Stimulated activated CD8-positive, alpha-beta memory T cell treated with anti-CD3 and anti-CD28 coated beads, Interleukin-4, amount 100 ng/mL, for 48 hours (primary cell): ENCODE data around the gene SLC2A4.
A peak's percentile ranks its signal among the peaks of the same experiment; 100 is the strongest.

Experiments used
- DNase-seq: peaks from one replicate; pipeline ENCODE4 v3.0.0-alpha.2; 2020

The SLC2A4 gene

DNA sequence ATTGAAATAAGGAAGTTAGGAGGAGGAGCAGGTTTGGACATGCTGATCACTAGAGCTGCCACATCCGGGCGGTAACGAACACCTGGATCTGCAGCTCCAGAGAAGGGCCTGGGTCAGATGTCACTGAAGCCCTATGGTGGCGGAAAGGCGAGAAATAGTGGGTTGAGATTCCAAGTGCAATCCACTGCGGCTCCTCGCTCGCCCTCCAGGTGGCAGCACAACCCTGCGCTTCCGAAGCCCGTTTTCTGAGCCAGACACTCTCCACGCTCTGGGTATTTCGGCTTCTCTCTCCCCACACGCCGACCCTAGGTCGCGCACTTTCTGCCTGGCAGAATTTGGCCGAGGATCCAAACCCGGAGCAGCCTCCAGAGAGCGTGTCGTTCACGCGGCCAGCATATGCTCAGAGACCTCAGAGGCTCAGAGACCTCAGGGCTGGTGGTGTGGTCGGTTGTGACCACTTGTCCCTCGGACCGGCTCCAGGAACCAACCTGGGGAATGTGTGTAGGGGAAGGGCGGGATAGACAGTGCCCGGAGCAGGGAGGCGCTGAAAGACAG lies 922 bp upstream of the SLC2A4 start:
- peak; percentile 91 for DNase-seq

DNA sequence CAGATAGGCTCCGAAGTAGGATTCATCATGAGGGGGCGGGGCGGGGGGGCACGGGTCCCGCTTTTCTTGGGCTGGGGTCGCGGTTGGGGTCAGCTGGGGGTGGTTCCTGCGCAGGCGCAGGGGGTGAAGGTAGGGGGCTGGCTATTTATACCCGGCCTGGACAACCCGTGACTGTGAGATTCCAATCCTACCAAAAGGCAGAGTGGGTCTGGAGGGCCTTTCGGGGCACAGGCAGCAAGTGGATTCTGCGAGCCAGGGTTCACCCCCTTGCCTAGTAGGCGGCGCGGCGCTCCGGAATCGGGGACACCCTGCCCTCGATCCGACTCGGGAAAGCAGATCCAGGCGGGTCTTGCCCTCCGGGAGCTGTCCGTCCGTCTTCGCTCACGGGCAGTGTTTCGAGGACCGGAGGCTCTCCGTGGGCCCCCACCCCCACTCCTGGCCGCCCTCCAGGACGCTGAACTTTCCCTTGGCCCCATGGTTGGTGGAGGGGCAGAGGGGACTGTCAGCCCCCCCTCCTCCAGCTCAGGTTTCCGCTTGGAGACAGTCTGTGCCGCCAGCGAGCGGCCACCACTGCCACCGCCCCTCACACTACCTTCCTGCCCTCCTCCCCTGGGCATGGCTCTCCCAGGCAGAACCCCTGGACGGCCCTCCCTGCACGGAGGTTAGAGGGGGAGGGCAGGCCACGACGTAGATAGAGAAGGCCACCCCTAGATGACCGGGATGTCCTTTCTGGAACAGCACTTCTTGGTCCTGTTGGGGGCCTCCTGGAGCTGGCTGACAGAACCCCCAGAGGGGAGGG lies 634 bp downstream of the SLC2A4 start:
- no peak for DNase-seq

DNA sequence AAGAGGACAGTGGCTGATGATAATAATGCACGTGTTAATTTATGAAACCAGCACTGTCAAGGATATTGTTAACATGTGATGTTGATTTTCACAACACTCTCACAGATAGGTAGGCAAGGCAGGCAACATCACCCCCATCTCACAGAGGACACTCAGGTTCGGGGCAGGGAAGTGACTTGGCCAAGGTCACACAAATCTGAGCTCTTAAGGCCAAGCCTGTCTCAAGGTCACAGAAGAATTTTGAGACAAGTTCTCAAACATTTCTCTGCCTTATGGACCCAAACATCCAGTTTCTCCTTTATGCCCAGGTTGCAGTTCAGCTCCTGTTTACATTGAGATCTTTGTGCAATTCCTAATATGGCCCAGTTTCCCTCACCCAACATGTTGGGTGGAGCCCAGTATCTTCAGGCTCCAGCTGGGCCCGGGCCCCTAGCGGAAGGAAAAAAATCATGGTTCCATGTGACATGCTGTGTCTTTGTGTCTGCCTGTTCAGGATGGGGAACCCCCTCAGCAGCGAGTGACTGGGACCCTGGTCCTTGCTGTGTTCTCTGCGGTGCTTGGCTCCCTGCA lies 1.3 kb downstream of the SLC2A4 start:
- no peak for DNase-seq

DNA sequence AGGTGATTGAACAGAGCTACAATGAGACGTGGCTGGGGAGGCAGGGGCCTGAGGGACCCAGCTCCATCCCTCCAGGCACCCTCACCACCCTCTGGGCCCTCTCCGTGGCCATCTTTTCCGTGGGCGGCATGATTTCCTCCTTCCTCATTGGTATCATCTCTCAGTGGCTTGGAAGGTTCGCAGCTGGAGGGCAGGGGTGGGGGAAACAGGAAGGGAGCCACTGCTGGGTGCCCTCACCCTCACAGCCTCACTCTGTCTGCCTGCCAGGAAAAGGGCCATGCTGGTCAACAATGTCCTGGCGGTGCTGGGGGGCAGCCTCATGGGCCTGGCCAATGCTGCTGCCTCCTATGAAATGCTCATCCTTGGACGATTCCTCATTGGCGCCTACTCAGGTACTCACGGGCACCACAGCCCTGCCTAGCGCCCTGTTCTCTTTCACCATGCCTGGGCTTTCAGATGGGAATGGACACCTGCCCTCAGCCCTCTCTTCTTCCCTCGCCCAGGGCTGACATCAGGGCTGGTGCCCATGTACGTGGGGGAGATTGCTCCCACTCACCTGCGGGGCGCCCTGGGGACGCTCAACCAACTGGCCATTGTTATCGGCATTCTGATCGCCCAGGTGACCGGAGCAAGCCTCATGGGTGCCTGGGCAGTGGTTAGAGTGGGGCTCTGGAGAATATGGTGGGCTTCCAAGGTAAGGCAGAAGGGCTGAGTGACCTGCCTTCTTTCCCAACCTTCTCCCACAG lies 2.1 kb downstream of the SLC2A4 start:
- no peak for DNase-seq

DNA sequence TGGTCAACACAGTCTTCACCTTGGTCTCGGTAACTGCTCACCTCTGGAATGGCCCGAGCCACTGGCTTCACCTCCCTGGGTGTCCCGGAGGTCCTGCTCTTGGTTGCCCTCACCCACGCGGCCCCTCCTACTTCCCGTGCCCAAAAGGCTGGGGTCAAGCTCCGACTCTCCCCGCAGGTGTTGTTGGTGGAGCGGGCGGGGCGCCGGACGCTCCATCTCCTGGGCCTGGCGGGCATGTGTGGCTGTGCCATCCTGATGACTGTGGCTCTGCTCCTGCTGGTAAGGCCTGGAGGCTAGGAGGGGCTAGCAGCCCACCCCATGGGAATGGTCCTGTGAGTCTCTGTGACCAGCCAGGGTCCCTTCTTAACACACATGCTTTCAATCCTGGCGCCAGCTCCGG lies 3.4 kb downstream of the SLC2A4 start:
- no peak for DNase-seq

DNA sequence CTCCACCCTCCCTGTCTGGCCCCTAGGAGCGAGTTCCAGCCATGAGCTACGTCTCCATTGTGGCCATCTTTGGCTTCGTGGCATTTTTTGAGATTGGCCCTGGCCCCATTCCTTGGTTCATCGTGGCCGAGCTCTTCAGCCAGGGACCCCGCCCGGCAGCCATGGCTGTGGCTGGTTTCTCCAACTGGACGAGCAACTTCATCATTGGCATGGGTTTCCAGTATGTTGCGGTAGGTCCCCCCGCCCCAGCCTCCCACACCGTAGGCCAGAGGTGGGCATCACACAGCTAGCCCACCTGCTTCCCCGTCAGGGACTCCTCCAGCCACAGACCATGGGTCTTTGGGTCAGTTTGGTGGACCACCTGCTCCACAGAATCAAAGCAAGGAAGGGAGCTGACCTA lies 4.2 kb downstream of the SLC2A4 start:
- no peak for DNase-seq

DNA sequence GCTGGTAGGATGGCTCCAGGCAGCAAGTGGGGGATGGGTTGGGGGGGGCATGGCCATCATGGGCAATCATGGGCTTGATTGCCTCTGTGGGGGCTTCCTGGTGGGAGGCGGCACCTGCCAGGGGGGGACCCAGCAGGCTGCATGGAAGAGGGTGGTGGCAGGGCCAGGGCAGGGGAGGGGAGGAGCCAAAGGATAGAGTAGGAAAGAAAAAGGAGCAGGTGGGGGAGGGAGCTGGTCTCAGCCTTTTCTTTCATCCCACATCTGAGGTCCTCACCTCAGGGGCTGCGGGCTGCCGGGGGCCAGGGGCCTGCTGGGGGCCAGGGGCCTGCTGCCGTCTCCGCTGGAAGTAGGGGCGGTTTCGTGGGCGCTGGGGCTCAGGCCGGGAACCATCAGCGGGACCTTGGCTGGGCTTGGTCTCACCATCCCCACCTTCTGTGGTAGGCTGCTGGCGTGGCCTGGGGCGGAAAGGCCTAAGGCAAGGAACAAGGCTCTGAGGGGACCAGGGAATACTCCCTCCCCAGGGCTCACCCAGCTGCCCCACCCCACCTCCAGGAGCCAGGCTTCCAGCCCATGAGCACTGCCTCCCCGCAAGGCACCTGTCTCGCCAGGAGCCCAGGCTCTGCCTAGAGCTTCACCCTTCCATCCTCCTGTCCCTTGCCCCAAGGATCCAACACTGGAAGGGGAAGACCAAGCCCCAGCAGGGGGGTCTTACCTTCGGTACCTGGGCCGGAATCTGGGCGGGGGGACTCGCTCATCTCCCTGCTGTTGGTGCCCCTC lies 7.9 kb downstream of the SLC2A4 start:
- no peak for DNase-seq

DNA sequence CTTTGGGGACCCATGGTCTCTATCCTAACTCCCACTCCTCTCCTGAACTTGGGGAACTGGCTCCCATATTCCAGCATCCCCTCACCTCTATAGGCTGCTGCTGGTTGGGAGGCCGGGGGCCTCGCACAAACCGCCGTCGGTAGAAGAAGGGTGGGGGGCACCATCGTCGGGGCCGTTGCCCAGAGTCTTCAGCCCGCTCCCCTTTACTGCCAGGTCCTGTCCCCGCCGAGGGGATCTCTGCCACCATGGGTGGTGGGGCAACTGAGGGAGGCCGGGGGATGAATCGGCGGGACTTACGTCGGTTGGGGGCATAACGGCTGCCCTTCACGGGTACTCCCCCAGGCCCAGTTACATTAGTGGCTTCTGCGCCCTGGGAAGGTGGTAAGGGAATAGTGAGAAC lies 8.6 kb downstream of the SLC2A4 start:
- no peak for DNase-seq

DNA sequence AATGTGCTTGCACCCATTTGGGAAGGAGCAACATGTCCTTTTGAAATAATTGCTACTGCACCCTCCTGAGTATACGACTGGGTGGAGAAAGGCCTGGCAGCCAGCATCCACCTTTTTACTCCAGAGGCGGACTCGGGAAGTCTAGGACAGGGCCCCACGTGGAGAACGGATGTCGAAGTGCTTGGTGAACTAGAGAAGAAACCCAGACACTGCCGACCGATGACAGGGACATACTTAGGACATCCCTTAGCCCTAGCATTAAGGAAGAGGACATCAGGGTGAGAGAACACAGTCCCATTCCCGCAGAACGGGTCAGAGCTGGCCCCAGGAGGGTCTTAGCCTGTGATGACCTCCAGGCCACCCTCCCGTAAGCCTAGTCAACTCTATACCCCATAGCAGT lies 9.2 kb downstream of the SLC2A4 start:
- DNase-seq = no peak

DNA sequence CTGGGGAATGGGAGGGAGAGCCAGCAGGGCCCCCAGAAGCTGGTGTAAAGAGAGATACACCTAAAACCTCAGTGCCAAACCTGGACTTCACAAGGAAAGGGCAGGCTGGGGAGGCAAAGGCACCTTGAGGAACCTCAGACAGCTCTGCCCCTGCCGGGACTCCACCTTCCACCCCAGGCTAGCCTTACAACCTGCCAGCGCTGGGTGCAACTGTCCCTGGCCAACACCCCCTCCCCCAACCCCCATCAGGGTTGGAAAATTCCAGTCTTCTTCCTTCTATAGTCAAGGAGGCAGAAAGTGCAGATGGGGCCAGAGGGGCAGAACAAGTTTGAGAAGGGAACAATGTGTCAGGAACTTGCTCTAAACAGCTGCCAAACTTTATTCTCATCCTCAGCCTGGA lies 10.7 kb downstream of the SLC2A4 start:
- no peak for DNase-seq

DNA sequence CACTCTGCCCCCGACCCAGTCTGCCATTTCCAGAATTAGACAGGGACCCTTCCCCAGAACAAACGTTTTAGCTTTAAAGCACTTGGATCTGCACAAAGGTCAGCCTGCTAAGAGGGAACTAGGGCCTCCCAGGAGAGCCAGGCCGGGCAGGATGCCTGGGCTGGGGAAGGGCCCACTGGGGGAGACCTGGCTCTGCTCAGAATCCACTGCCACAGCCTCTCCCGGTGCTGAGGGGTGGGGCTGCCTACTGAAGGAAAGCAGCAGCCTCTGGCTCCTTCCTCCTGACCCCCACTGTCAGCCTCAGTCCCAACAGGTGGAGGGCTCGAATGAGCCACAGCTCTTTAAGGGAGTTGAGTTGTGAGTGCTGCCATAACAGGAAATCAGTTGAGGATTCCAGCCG lies 11.2 kb downstream of the SLC2A4 start:
- no peak for DNase-seq

DNA sequence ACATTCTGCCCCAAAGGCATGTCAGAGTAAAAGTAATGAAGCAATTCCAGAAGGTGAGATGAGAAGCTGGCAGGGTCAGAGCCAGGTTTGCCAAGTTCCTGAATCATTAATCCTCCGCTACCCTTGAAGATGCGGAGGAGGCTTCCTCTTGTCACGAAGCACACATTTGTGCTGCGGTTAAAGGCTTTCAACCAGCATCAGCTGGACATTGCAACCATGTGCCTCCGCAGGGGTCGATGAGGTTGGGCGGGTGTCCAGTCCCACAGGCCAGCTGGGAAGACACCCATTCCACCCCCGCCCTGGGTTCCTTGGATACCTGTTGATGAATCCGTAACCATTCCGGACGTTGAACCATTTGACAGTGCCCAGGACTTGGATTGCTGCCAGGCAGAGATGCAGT lies 11.6 kb downstream of the SLC2A4 start:
- no peak for DNase-seq

DNA sequence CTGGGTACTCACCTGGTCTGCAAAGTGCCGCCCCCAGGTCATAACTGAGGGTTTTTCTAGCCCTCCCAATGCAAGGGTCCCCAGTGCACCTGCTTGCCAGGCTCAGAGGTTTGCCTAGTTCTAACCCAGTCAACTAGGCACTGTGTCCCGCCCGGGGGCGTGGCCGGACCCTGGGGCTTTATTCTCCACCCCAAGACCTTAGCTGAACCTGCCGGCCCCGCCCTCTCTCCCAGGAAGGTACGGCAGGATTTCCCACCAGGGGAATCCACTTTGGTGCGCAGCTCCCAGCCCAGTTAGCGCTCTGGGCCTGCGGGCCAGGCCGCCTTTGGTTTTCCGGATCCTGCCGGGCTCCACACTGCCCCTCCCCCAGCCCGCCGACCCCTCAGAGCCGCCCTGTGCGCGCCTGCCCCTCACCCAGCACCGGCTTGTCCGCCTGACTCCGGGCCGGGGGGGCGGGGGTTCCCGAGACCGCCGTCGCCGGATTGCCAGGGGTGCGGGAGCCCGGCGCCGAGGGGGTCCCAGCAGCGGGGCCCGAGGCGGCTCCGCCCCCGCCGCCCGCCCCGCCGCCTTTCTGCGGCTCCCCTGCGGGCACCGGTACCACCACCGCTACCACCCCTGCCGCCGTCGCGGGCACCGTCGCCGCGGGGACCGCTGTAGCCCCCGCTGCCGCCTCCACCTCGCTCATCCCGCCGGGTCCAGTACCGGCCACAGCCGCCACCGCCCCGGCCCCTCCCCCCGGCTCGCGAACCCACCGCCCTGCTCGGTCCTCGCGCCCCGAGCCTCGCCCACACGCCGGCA lies 12.5 kb downstream of the SLC2A4 start:
- DNase-seq = no peak

DNA sequence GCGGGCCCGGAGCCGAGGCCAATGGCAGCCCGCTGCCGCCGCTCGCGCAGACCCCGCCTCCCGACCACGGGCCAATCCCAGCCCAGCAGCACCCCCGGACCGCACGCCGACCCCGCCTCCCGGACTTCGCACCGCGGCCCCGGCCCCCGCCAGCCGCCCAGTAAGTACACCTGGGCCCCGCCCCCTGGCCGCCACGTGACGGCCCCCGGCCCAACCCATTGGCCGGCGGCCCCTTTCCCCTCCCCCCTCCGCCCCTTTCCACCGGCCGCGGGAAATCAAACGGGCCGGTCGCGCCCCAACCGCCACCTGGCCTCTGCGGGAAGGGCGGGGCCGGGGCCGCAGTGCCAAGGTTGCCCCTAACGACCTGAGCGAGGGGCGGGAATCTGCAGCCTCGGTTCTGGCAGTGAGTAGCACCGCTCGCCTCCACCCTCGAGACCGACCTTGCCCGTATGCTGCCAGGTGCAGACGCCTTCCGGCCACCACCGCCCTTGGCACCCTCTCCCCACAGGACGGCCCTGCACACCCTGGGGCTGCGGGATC lies 13.2 kb downstream of the SLC2A4 start, which contains the start of gene YBX2:
TSS of gene YBX2 (minus strand) at position 26 of the 540 bp plus-strand sequence. CDS start 139 bp downstream, outside the sequence.
- DNase-seq = peak; percentile 86

DNA sequence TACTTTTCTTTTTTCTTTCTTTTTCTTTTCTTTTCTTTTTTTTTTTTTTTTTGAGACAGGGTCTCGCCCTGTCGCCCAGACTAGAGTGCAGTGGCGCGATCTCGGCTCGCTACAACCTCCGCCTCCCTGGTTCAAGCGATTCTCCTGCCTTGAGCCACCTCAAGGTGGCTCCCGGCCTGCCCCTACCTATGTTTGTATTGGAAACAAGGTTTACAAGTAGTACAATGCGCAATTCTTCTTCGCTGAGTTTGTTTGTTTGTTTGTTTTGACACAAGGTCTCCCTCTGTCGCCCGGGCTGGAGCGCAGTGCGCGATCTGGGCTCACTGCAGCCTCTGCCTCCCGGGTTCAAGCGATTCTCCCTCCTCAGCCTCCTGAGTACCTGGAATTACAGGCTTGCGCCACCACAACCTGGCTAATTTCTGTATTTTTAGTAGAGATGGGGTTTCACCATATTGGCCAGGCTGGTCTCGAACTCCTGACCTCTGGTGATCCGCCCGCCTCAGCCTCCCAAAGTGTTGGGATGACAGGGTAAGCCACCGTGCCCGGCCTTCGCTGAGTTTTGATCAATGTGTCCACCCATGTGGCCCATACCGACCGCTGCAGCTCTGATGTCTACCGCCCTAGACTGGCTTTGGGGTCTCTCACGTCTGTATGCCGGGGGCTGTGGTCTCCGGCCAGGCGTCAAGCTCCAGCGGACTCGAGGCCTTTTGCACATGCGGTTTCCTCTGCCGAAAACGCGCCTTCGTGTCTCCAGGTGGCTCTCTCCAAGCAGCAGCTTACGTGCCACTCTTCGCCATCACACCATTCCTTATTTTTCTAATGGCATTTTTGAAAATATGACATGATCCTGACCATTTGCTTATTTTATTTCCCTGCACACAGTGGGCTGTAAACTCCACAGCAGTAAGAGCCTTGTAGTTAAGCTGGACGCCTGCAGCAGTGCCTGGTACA lies 14.0 kb downstream of the SLC2A4 start:
- no peak for DNase-seq

DNA sequence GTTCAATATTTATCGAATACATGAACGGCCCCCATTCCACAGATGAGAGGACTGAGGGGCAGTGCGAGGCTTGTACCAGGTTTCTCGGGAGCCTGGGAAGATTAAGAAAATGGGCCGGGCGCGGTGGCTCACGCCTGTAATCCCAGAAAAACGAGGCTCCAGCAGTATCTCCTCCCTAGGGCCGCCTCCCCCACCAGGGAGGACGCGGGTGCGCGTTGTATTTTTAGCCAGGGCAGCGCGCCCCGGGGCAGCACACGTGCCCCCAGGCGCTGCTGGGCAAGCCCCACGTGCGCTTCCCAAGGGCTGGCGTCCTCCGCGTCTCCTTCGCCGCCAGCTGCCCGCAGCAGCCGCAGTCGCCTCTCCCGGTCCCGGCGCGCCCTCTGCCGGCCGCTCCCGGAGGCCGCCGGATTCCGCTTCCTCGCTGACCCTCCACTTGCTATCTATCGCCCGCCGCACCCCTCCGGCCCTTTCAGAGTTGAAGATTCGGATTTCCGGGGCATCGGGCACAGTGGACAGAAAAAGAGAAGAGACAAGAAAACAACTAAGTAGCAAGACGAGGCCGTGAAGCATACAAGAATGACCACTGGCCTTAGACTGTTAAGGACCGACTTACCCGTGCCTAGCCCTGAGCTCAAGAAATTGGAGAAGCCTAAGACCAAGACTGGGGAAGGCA lies 14.8 kb downstream of the SLC2A4 start:
- peak; percentile 84 for DNase-seq

DNA sequence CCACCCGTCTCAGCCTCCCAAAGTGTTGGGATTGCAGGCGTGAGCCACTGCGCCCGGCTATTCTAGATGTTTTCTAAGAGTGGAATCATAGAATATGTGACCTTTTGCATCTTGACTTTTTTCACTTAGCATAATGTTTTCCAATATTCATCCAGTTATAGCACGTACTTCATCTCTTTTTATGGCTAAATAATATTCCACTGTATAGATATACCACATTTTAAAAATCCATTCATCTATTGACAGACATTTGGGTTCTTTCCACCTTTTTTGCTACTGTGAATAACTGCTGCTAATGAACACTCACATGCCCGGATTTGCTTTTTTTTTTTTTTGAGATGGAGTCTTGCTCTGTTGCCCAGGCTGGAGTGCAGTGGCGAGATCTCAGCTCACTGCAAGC lies 22.7 kb downstream of the SLC2A4 start:
- DNase-seq = no peak

DNA sequence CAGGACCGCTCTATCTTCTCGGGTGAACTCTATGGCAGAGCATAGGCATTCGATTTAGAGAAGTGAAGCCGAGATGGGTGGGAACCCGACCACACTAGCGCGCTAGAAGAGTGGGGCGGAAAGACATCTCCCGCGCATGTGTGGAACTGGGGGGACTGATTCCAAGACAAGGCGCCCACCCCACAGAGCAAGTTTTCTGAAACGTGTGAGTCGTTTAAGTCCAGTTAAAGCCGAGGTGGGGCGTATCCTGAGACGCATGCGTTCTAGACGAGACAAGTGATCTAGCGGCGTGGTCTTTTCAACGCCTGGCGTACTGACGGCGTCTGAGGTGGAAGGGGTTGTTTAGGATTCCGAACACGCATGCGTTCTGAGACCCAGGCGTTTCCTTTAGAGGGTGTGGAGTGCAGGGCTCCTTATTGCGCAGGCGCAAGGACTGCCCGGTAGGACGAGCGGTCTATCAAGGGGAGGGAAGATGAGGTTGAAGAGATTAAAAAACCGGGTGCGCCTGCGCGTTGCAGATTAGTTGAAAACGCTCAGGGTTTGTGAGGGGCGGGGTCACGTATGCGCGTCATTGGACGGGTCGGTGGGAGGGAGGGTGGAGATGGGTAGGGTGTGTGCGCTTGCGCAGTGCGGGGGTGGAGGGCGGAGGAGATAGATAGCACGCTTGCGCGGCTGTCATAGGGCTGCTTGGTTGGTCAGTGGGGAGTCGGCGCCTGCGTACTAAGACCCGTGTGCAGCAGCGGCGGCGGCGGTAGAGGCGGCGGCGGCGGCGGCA lies 25.6 kb downstream of the SLC2A4 start, which contains the start of gene EIF5A:
TSS of gene EIF5A (plus strand) at position 718 of the 775 bp plus-strand sequence. CDS start 2,008 bp downstream, outside the sequence.
- DNase-seq = peak; percentile 100
